ENCODE measurements around the gene EPSTI1. TPM values are rescaled to one million over a fixed set of nuclear protein-coding genes. Genes with fewer than 3 reads are reported as not detected.
"Not testable (repeated sequence)": the region's sequence is repeated elsewhere in the genome, so short reads cannot be mapped to it uniquely, and the experiment has no call there.

Gene EPSTI1
- total RNA-seq, 1 experiment from 2014 or later: not detected

DNA sequence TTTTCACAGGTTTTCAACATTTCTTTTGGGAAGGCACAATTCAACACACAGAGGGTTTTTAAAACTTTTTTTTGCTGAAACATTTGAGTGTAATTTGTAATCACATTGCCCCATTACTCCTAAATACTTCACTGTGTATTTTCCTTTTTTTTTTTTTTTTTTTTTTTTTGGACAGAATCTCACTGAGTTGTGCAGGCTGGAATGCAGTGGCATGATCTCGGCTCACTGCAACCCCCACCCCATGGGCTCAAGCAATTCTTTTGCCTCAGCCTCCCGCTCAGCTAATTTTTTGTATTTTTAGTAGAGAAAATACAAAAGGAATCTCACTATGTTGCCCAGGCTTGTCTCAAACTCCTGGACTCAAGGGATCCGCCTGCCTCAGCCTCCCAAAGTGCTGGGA is 16.6 kb upstream of the EPSTI1 start:
- no peak for DNase-seq (ENCODE audit: low spot score)
- in situ Hi-C loops (cut with HindIII; ENCODE audit: low sequenced_read_pairs): no loop called here

DNA sequence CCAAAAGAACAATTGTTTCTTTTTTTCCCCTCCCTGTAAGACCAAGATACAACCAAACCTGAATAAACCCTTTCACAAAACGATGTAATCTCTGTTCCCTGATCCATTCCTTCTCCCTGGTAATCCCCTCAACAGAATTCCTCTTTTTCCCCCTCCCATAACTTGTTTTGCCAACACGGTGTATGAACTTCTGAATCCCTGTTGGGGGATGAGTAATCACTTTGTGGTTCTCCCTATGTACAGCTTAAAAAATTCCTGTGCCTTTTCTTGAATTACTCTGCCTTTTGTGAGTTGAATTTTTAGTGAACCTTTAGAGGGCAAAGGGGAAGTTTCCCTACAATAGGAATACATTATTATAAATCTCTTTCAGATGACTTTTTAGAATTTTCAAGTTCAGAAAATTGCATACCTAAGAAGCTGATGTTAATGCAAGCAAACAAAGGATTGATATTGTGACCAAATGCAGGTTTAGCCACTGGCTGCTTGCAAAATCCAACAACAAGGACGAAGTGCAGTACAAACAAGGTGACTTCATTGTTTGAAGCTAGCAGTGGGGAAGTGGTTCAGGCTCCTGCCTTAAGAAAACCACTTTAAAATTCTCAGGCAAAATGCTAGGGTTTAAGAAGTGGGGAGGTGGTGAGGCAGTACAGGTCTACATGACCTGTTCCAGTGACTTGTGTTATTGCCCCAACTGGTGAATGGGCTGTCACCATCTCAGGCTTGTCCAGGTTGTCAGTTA is 15.0 kb upstream of the EPSTI1 start:
- in situ Hi-C loops (cut with HindIII; ENCODE audit: low sequenced_read_pairs): no loop called here
- no peak for DNase-seq (ENCODE audit: low spot score)

DNA sequence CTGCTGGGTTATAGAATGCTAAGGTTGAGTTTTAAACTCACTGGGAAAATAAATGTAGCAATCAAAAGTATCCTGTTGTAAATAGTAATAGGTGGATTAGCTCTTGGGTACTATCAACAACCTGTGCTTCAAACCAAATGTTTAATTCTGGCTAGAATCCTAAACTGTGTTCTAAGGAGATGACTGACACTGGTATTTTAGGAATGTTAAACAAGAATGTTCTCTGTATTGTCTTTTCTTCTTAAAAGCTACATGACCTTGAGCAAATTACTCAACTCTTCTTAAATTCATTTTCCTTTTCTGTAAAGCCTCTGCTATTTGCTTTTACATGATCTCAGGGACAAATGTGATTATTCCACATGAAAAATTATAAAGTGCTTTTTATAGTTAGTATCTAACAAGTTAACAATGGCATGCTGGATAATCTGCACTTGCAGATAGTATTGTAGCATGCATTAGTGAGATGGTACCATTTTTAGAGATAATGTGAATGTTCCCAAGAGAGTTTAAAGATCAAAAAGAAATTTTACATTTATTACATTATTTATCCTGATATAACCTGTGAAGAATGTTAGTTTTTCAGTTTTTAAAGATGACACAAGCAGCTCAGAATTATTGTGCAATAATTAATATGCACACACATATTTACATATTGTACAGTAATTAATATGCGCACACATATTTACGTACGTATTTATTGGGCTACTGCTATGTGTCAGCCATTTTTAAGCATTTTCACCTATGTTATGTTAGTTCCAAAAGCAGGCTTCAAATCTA is 13.6 kb upstream of the EPSTI1 start:
- DNase-seq (ENCODE audit: low spot score): no peak
- in situ Hi-C loops (cut with HindIII; ENCODE audit: low sequenced_read_pairs): no loop called here

DNA sequence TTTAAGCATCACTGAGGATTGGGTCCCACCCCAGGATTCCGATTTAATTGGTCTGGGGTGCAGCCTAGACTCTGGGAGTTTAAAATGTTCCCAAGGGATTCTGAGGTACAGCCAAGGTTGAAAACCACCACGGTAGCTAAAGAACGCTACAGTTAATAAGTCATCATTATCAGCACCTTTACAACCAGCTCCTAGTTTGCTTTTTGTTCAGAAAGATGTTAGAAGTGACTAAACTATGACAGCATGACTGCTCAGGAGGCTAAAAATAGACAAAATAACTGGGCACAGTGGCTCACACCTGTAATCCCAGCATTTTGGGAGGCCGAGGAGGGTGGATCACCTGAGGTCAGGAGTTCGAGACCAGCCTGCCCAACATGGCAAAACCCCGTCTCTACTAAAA is 11.7 kb upstream of the EPSTI1 start:
- no peak for DNase-seq (ENCODE audit: low spot score)
- in situ Hi-C loops (cut with HindIII; ENCODE audit: low sequenced_read_pairs): no loop called here

DNA sequence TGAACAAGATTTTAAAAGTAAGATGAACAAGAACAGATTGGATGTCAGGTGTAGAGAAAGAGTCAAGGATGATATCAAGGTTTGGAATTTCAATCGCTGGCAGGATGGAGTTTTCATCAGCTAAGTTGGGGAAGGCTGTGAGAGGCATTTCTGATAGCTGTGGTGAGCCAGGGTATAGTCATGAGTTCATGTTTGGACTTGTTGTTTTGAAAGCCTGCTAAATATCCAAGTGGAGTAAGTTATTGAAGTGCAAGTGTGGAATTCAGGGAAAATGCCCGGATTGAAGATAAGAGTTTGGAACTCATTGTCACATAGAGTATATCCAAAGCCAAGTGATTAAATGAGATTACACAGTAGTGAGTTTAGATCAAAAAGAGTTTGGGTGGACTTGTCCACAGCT is 11.0 kb upstream of the EPSTI1 start:
- no peak for DNase-seq (ENCODE audit: low spot score)

DNA sequence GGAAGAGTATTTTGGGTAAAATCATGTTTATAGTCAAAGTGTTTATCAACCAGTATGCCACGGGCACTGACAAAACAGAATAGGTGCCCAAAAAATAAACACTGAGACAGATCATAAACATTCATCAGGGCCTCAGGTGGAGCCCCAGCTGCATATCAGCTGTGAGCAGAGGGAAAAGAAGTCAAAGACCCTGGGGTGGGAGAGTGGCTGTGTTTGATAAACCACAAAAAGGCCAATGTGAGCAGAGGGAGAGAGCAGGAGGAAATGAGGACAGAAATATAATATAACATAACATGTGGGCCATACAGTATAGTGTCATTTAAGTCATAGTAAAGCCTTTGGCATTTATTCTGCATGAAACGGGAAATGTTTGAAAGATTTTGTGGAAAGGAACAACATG is 10.0 kb upstream of the EPSTI1 start:
- no peak for DNase-seq (ENCODE audit: low spot score)
- in situ Hi-C loops (cut with HindIII; ENCODE audit: low sequenced_read_pairs): no loop called here

More for the DNA sequence above, 11.0 kb upstream of the EPSTI1 start:
- in situ Hi-C loops (cut with HindIII; ENCODE audit: low sequenced_read_pairs): no loop called here

DNA sequence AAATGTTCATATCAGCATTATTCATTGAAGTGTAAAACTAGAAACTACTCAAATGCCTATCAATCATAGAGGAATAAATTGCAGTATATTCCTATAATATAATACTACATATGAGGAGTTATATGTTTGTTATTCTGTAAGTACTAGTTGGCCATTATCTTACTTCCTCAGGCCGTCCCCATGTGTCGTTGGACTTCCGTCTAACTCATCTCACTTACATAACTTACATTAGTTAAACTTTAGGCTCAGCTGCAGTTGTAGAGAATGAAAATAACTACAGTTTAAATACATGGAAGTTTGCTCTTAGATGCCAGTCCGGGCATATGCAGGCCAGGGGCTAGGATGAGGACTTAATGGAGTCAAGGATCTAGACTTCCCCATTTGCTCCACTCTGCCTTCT is 8.6 kb upstream of the EPSTI1 start:
- in situ Hi-C loops (cut with HindIII; ENCODE audit: low sequenced_read_pairs): no loop called here

DNA sequence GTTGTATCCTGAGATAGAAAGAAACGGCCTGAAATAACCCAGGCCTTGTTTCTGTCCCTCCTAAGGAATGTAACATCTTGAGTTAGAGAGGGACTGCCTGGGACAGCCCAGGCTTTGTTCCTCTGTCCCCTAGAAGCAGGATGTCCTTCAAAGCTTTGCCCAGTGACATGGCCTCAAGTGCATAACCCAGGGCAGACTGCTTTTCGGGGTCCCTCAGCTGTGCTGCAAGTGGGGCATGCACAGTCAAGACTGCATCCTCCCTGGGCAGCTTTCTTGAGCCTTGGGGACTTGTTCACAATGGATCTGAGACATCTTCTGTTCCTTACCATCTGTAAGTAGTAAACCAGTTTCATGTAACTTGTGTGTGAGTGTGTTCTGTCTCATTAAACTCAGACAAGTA is 7.5 kb upstream of the EPSTI1 start:
- DNase-seq (ENCODE audit: low spot score): no peak
- in situ Hi-C loops (cut with HindIII; ENCODE audit: low sequenced_read_pairs): no loop called here

More for the DNA sequence above, 8.6 kb upstream of the EPSTI1 start:
- no peak for DNase-seq (ENCODE audit: low spot score)

DNA sequence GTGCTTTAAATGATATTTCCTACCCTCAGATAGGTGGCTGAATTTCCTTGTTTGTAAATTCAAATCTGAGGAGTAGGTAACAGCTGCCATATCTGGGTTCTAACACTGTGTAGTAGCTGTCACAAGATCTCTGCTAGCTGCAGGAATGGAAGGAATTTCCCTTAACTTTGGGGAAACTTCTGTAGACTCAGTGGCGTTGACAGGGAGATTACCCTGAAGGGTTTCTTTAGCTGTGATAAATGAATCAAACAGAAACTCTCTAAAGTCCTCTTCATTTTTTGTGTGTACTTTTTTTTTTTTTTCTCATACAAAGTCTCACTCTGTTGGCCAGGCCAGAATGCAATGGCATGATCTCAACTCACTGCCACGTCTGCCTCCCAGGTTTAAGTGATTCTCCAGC is 5.3 kb upstream of the EPSTI1 start:
- no peak for DNase-seq (ENCODE audit: low spot score)
- in situ Hi-C loops (cut with HindIII; ENCODE audit: low sequenced_read_pairs): no loop called here

DNA sequence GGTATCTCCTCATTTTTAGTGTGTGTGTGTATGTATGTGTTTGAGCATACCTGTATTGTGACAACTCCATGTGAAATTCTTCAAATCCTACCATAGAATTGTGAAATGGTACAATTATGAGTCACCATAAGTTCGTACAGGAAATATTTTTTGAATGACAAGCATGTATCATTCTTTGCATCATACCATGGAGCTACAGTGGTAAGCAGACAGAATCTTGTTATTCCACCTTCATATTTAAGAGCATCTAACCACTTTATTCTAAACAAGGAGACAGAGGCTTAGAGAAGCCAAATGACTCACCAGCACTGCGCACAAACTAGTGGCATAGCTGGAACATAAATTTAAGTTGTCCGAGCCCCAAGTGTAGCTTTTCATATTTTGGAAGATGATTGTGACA is 4.5 kb upstream of the EPSTI1 start:
- DNase-seq (ENCODE audit: low spot score): no peak
- in situ Hi-C loops (cut with HindIII; ENCODE audit: low sequenced_read_pairs): no loop called here

DNA sequence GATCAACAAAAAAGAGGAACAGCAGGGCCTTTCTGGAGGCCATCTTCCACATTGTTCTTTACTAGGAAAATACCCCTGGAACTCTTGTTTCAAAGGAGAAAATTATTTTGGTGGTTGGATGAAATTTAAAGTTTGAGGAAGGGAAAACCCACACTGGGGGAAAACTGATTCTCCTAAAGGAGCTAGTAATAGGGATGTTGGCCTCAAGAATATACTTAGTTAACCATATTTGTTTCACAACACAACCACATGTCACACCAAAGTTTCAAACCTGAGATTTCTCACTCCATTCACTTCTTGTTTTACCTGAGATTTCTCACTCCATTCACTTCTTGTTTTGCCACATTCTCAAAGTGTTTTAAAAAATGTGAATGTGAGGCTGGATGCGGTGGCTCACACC is 2.8 kb upstream of the EPSTI1 start:
- DNase-seq (ENCODE audit: low spot score): no peak
- in situ Hi-C loops (cut with HindIII; ENCODE audit: low sequenced_read_pairs): no loop called here

DNA sequence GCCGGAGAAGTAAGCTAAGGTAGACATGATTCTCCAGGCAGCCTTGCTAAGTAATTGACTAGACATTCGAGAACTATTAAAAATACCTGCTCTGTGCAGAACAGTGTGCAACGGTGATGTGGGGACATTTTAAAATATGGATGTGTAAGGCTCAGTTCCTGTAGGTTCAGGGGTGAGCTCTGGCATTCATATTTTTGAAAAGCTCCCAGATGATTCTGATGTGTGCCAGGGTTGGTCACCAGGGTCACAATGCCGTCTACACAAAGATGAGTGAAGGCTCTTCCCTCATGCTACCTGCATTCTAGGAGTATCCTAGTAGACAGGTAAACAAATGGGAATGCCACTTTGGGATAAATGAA is 702 bp upstream of the EPSTI1 start:
- no peak for DNase-seq (ENCODE audit: low spot score)
- in situ Hi-C loops (cut with HindIII; ENCODE audit: low sequenced_read_pairs): no loop called here

DNA sequence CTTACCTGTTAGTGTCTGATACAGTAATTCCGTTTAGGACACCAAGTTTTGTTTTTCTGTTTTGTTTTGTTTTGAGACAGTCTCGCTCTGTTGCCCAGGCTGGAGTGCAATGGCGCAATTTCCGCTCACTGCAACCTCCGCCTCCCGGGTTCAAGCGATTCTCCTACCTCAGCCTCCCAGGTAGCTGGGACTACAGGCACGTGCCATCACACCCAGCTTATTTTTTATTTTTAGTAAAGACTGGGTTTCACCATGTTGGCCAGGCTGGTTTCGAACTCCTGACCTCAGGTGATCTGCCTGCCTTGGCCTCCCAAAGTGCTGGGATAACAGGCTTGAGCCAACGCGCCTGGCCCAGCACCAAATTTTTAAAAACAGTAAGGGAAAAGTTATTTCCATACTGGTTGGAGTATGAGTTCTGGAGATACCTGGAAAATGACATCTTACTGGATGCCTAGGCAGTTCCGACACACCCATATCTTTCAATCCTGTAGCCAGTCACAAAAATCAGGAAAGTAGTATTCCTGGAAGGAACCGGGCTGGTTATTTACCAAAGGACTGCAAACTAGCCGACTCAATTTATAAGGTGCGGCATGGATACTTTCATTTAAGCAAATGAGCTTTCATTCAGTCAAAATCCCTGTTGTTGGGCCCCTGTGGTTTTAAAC is 676 bp downstream of the EPSTI1 start:
- in situ Hi-C loops (cut with HindIII; ENCODE audit: low sequenced_read_pairs); DNase-seq (ENCODE audit: low spot score): not testable (repeated sequence)

DNA sequence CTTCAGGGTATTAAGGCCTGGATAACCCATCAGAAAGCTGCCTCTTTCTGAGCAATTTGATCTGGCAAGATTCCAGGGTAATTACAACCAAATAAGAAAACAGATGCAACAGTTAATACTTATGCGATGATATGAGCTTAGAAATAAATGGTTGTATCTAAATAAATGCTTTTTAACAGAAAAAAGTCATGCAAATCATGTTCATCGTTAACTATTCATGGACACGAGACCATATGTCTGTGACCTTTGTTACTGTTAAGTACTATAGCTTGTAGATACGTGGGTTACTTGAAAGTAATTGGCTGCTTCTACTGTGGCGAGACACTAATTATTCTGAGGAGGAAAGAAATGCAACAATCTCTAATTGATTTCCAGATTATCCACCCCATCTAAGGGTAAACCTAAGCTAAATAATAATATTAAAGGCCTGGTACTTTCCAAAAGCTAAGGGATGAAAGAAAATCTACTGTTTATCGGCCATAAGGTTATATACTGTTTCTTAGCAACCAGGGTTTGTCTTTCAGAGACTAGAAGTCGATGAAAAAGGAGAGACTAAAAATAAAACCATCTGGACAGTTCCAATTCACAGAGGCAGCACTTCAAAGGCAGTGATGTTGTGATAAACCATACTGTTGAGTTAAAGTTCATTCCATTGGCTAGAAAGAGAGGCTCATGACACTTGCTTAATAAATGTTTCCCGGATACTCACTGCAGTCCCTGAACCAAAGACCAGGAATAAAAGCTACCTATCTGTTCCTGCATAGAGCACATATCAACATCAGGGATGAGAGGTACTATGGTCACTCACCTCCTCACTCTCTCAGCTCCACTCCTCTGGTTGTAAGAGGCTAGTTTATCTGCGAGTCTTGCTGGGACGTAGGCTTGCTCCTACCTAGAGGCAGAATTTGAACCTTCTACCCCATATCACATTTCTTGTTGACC is 1.5 kb downstream of the EPSTI1 start:
- no peak for DNase-seq (ENCODE audit: low spot score)
- in situ Hi-C loops (cut with HindIII; ENCODE audit: low sequenced_read_pairs): no loop called here

DNA sequence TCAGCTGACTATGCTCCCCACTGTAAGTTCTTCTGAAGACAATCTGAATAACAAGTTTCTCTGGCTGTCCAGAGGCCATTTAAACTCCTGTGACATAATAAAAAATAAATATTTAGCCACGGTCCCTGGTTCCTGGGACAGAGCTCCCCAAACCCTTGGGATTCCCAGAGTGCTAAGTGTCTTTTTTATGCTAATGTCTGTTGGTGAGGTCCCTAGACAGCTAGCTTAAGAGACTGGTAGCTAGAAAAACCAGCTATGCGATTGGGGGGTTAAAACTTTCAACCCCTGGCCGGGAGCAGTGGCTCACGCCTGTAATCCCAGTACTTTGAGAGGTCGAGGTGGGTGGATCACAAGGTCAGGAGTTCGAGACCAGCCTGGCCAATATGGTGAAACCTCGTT is 5.9 kb downstream of the EPSTI1 start:
- in situ Hi-C loops (cut with HindIII; ENCODE audit: low sequenced_read_pairs): no loop called here
- no peak for DNase-seq (ENCODE audit: low spot score)

DNA sequence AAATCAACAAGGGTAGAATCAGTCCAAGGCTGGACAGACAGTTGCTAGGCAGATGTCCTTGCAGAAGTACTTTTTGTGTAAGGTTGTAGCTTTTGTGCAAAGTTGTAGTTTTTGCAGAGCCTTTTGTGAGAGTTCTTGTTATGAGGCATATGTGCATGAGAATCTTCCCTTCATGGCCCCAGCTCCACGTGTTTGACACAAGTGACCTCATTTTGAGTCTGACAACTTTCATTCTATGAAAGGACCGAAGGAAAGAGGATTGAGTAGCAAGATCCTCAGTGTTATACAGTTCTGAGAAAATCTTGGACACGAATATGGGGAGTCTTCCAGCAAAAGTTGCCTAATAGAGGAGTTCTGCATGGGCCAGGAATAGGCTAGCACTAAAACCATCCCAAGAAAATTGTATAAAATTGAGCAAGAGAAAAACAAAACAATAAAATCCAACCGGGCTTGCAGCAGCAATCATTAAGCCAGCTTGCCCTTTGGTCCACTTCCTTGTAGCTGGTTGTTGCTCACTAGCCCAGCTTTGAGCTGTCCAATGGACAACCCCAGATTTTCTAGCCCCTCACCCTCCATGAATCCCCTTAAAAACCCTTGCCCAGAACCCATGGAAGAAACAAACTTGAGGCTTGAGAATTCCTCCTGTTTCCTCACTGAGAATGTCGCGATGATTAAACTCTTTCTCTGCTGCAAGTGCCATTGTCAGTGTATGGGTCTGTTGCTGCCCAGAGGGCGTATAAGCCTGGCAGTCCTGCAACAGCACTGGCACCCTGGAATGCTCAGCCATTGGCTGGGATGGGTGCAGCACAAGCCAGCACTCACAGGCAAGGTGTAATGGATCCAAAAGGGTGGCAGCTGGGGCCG is 6.5 kb downstream of the EPSTI1 start:
- in situ Hi-C loops (cut with HindIII; ENCODE audit: low sequenced_read_pairs): no loop called here
- DNase-seq (ENCODE audit: low spot score): no peak

DNA sequence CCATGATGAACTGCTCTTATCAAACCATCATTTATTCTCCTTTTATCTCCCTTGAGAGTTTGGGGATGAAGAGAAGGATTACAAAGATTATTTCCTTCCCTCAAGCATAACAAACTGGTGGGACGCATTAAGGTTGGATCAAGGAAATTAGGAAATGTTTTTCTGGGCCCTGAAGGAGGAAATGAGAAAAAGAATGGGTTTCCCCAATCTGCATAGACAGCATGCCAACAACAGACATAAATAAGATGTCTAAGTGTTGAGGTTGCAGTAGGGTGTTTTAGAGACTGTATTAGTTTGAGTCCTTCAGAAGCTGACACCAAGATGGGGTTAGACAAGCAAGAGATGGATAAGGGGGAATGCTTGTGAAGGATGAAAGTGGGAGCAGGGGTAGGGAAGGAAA is 7.3 kb downstream of the EPSTI1 start:
- DNase-seq (ENCODE audit: low spot score): no peak
- in situ Hi-C loops (cut with HindIII; ENCODE audit: low sequenced_read_pairs): no loop called here

DNA sequence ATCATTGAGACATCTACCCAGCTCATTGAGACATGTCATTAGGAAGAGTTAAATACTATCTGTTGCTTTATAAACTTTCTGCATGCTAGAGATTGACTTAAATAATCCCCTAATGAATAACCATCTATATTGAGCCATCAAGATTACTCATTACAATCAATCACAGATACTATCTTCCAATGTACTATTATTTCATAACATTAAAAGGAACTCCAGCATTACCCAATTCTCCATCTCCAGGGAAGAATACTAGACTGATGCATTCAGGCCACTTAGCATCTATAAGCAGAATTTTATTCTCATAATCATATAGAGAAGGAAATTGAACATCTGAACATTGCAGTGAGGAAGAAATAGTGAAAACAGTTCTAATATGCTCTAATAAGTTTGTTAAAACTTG is 8.0 kb downstream of the EPSTI1 start:
- DNase-seq (ENCODE audit: low spot score): no peak
- in situ Hi-C loops (cut with HindIII; ENCODE audit: low sequenced_read_pairs): no loop called here

DNA sequence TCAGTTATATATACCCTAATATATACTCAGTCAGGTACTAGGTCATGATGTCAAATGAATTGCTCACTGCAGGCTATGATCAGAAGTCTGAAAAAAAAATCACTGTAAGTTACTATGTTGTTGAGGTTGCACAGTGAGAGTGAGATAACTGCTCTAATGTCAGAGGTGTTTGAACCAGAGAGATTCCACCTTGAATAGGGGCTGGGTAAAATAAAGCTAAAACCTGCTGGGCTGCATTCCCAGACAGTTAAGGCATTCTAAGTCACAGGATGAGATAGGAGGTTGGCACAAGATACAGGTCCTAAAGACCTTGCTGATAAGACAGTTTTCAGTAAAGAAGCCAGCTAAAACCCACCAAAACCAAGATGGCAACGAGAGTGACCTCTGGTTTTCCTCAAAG is 10.2 kb downstream of the EPSTI1 start:
- in situ Hi-C loops (cut with HindIII; ENCODE audit: low sequenced_read_pairs): no loop called here
- DNase-seq (ENCODE audit: low spot score): no peak
